ENCODE data around the gene ATF4.
A peak's percentile ranks its signal among the peaks of the same experiment; 100 is the strongest.
"Not testable (repeated sequence)": the region's sequence is repeated elsewhere in the genome, so short reads cannot be mapped to it uniquely, and the experiment has no call there.

The ATF4 gene

DNA sequence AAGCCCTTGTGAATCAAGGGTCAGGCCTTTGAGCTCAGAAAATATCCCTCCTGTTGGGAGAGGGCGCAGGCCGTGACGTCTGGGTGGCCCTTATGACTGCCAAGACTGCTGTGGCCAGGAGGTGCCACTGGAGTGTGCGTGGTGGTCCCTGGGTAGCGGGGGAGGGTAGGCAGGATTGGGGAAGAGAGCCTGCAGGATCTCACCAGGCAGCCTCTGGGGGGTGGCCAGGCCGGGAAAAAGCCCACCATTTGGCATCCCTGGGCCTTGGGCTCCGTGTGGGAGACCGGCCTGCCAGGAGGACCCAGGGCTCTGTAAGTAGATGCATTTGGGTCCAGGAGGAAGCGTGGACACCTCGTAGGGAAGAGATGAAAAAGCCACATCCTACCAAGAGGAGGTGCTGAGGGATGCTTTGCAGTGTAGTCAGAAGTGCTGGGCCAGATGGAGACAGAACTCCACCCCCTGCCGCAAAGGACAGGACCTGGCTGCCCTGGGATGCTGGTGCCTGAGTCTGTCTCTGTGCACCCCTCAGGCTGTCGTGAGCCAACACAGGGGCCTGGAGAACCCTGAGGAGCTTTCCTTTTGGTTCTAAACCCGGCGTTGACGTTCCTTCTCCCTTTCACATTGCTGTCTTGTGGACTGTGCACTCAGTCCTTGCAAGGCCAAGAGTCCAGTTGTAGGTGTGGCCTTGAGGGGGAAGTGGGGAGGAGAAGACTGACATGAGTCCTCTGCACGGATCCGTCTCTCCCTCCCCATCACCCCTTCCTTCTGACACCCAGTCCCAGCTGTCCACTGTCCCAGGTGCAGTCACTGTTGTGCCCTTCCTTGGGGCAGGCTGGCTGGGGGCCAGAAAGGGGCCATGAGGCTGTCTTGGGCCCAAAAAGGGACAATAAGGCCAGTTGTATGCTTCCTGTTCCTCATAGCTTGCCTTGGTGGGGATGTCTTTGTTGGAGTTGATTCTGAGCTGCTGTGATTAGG lies 31.0 kb upstream of the ATF4 start:
- DNase-seq, result peak; percentile 26

DNA sequence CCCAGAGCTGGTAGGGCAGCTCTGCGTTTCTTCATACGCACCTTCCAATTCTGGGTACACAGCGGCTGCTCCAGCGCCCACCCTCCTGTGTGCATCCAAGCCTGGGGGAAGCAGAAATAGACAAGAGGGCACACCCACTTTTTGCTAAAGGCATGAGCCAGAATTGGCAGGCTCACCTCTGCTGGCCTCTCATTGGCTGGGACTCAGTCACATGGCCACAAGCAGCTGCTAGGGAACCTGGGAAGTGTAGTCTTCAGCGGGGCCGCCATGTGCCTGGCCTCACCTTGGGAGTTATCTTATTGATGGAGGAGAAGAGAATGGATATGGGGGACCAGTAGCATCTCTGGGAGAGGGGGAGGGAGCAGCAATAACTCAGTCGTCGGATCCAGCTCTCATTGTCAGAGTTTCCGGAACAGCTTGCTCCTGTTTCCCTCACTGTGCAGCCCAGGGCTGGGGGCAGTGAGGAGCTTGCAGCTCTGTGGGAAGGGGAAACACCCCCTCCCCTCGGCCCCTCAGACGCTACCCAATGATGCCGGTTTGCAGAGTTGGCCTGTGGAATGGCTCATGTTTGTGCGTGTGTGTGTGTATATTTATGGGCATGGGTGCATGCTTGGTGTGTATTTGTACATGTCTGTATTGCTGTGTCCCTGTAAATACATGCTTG lies 30.1 kb upstream of the ATF4 start:
- DNase-seq, result peak; percentile 88

DNA sequence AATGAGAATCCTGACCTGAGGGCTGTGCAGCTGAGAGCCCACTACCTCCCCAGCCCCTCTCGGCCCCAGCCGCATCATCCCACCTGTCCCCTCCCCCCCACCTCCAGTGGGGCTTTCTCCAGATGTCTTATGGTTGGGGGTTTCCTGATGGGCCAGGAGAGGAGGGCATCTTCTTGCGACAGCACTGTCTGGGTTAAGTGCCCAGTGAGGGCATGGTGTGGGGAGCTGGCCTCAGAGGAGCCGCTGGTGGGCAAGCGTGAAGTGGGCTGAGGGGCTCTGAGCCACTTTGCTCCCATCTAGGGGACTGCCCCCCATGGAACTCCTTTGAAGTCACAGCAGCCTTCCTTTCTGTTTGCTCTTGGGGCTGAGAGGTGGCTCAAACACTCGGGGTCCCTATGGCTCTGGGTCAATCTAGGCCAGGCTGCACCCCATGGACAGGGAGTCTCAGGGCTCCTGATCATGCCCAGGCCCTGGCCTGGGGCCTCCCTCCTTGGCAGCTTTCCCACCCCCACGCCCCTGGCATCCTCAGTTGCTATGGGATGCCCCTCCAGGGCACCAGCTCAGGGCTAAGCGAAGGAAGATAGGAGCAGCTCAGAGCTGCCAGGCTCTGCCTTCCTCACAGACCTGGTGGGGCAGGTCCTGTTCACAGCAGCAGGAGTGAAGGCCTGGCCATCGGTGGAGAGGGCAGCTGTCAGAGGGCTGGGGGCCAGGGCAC lies 29.2 kb upstream of the ATF4 start:
- no peak for DNase-seq

DNA sequence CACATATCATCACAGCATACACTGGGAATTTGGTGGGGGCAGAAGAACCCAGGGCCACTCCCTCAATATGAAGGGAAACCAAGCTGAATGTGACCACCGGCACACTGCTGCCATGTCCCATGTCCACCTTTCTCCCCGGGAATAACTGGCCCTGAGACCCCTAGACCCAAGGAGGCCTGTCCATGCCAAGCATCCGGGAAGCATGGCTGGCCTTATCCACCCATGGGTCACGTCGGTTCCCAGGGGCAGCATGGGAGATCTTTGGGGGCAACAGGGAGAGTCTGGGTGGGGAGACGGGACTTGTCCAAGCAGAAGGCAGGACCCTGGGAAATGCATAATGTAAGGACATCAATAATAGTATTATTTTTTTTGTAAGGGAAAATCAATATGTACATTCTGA lies 28.7 kb upstream of the ATF4 start:
- DNase-seq, result no peak

DNA sequence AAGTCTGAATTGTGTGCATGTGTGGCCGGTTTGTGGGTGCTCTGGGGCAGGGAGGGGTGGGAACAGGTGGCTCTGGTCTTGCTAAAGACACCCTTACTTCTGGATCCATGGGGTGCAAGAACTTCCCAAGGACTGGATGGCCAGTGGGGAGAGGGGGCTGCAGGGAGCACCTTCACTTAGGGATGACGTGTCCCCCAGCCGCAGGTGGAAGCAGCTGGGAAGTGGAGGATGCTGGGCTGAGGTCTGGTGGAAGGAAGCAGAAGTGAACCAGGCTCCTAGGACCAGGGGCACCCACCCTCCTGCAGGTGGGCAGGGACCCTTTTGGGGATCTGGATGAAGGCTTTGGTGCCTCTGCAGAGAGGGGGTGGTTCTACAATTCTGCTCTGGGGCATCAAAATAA lies 28.2 kb upstream of the ATF4 start:
- no peak for DNase-seq

DNA sequence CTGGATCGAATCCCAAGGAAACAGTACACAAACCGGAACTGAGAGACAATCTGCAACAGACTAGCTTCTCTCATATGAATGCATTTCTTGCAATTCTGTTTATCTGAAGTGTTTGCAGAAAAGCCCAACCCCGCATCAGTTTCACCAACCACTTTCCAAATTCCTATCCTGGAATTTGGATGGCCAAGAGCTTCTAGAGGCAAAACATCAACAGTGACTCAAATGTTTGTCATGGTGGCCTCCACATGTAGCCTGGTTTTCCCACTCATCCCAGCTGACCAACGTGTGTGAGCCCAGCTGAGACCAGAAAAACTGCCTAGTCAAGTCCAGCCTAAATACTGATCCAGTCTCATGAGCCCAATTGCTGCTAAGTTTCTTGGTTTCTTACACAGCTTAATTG lies 26.6 kb upstream of the ATF4 start:
- no peak for DNase-seq

DNA sequence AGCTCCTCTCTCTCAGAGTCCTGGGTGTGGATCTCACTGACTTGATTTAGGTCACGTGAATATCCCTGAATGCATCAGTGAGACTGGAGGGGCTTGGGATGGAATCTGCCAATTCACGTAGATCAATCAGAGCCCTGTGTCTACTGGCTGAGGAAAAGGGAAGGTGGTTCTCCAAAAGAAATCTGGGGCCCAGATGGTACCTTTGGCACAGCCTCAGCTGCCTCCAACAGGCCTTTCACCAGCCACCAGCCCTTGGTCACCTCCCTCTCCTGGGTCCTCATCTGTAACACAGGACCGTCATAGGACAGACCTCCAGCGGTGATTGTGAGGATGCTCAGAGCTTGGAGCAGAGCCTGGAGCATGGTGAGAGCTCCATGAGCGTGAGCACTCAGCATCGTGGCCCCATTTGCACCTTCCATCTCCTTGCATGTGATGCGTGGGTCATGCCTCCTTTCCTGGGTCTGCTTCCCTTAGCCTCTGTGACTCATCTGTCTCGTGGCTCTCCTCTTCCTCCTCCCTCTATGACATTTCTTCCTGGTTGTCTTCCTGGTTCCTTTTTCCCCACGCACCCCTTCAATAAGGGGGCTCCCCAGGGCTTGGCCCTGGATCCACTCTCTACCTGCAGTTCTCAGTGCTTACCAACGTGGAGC lies 25.8 kb upstream of the ATF4 start:
- DNase-seq, result no peak

DNA sequence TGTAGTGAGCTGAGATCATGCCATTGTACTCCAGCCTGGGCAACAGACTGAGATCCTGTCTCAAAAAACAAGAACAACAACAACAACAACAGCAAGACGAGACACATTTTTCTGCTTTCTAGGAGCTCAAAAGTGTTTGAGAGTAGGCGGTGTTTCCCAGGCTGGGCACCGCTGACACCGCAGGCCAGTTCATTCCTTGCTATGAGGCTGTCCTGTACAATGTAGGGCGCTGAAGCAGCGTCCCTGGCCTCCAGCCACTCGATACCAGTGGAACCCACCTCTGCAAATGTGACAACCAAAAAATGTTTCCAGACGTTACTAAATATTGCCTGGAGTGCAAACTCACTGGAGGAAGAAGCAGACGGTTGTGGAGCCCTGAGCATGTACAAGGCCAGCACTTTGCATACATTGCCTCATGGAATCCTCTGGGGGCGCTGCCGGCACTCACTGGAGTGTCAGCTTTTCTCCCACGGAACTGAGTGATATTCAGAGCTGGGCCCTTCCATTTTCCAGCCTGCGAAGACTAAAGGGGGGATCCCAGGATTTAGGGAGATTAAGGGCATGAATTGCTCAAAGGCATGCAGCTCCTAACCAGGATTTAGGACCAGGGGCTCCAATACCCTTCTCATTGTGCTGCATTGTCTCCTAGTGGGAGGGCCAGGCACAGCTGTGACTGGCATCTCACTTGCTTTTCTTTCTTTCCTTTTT lies 24.1 kb upstream of the ATF4 start:
- DNase-seq, result peak; percentile 78

DNA sequence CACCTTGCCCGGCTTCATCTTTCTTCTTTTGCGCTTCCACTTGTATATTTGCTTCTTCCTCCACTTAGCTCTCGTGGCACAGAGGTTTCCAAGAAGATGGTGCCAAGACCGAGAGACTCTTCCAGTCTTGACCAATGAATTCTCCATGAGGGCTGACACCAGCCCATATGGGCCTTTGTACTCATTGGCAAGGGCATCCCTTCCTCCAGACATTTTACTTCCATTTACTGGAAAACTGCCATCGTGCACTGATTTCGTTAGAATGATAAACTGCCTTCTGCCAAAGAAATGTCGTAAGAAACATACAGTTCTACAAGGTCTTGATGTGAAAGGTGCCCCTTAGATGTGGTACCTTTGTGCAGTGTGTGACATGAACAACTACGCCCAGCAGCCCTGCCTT lies 22.9 kb upstream of the ATF4 start:
- no peak for DNase-seq

DNA sequence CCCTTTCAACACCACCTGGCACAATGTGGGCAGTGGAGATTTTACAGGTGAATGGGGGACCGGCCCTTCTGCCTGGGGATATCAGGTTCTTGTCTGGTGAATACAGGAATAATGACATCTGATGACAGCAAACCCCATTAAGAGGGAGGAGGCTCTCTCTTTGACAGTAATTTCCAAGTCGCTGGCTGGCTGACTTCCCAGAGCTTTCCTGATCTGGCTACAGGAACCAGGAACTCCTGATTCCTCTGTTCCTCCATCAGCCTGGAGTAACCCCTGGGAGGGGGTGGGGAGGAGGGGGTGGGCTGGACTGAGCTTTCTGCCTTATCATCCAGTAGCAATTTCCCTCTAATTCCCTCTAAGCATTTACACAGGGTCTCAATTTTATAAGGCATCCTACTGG lies 22.0 kb upstream of the ATF4 start:
- DNase-seq, result no peak

DNA sequence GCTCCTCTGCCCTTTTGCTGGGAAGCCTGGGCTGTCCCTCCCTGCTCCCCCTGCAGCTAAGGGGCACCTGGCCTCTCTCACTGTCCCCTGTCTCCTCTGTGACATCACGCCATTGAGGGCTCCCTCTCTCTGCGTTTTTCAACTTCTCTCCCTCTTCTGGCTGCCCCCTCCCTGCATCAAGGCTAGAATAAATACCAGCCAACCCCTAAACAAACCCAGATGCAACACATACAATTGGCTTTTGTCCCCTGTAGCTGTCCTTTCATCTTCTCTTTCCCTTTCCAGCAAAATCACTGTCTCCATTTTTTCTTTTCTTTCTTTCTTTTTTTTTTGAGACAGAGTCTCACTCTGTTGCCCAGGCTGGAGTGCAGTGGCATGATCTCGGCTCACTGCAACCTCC lies 21.6 kb upstream of the ATF4 start:
- DNase-seq, result no peak

DNA sequence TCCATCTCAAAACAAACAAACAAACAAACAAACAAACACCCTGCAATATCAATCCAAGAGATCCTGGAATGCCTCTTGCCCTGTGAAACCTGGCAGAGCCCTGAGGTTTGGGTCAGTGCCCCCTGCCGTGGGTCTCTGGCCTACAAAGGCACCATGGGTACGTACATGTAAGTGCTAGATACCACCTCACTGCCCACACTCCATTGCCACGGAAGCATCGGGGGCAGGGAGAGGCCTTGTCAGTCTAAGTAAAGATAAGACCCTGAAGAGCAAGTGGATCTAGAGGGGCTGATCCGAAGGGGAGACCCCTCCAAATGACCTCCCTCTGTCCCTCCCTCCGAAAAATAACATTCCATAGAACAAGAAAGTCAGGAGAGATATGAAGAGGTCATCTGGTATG lies 20.3 kb upstream of the ATF4 start:
- no peak for DNase-seq

DNA sequence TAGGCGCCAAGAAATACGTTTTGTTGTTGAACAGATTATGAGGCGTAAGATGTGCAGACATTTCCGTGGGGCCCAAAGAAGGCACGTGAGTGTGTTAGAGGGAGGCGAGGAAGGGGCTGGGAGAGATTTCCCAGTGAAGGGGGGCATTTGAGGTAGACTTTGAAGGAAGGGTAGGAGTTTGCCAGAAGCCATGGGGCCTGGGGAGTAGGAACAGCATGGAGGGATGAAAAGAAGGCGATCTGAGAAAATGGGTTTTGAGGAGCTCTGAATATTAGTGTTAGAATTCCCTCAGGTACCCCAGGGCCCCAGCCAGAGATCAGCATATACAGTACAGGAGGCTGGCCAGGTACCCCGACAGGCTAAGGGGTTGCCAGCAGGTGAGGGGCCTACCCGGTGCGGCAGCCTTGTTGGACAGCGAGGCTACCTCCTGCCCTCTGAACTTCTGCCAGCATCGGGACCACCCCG lies 18.7 kb upstream of the ATF4 start:
- DNase-seq, result no peak

DNA sequence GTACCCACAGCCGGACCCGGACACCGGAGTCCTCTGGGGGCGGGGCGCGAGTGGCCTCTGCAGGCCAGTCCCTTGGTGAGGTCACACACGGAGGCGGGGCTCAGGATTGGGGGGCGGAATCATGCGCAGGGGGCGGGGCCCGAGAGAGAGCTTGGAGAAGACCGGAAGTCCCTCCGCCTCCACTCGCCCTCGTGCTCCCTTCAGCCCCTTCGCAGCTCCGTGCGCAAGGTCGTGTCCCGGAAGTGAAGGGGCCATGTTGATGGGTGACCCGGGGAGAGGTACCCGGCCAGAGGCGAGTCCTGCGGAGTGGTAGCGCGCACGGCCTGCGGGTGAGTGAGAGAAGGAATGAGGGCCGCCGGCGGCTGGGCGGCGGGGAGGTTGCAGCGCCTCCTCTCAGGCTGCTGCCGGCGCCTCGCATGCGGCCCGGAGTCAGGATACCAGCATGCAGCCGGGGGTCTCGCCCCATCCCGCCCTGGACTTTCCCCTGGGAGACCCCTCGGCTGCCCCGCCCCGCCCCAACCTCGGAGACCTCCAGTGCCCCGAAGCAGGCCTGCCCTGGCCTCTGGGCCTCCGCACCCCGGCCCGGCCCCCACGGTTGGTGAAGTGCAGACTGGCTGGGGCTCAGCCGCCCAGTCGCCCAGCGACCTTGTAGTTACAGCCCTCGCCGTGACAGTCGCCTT lies 18.1 kb upstream of the ATF4 start, which contains the start of gene MIEF1:
Gene MIEF1 (plus strand): TSS at position 182 of the 680 bp plus-strand sequence. CDS start 9,005 bp downstream, outside the sequence.
- peak; percentile 98 for DNase-seq

DNA sequence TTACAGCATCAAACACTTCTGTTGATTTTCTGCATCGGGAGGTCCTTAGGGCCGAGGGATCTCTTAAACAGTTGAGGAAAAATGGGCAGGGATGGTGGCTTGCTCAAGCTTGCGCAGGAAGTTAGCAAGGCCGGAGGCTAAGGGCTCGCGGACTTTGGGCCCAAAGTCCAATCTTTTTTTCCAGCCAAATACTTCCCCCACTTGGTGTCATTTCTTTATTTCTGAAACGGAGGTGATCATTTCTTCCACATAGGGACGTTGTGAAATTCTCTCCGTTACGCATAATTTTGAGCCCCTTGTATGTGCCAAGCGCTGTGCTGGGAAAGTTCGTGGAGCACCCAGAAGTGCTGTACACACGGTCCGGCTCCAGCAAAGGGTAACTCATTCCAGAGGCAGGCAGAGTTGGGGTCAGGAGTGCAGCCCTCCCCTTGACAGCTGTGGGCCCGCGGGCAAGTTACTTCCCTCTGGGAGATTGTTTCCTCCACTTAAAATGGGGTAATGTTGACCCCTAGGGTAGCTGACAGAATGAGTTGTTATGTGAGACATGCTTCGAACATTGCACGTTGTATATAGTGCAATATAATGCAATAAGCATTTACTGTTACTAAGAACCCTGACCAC lies 17.5 kb upstream of the ATF4 start:
- no peak for DNase-seq

DNA sequence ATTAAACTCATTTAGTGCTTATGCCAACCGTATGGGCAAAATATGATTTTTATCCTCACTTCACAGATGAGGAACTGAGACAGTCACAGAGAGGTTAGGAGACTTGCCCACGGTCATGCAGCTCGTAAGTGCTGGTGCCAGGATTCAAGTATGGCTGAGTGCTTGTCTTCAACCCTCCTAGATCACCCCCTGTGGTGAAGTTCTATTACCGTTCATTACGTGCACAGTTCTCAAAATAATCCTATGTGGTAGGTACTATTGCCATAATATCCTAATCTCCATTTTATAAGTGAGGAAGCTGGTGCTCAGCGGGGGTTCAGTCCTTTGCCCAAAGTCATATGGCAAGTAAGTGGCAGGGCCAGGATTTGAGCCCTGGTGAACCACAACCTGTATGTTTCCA lies 16.7 kb upstream of the ATF4 start:
- DNase-seq, result no peak

DNA sequence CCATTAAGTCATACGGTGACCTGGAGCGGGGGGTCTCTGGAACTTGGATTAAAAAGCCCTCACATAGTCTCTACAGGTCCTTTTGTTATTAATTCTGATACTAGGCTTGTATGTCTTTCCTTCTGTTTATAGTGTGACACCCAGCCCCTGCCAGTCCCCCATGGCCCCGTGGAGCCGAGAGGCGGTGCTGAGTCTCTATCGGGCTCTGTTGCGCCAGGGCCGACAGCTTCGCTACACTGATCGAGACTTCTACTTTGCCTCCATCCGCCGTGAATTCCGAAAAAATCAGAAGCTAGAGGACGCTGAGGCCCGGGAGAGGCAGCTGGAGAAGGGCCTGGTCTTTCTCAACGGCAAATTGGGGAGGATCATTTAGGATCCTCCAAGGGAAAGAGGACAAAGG lies 16.3 kb upstream of the ATF4 start:
- DNase-seq, result no peak

DNA sequence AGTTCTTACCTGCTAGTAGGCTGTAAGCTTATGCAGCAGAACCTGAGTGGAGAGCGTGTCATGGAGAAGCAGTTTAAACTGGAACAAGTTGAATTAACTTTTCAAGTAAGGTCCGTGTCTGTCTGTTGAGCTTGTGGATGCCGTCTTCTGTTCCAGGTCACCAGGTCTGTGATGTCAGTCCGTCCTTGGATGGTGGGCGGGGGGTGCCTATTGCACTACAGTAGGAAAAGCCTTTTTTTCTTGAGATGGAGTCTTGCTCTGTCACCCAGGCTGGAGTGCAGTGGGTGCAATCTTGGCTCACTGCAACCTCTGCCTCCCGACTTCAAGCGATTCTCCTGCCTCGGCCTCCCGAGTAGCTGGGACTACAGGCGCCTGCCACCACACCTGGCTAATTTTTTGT lies 13.3 kb upstream of the ATF4 start:
- not testable (repeated sequence) for DNase-seq

DNA sequence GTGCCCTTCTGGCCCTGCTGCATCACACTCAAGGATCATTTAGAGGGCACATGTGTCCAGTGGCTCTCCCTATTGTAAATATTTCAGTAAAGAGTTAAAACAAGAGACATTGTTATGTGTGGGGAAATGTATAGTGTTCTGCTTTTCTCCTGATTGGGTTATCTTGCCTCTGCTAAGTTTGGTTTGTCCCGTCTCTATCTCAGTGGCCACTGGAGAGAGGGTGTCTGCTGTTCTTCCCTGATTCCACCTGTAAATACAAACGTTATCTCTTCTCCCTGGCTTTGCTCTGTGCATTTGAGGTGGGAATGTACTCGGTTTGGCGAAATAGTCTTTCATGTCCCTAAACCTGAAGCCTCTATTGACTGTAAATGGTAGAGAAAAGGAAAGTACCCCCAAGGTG lies 12.0 kb upstream of the ATF4 start:
- DNase-seq, result no peak

DNA sequence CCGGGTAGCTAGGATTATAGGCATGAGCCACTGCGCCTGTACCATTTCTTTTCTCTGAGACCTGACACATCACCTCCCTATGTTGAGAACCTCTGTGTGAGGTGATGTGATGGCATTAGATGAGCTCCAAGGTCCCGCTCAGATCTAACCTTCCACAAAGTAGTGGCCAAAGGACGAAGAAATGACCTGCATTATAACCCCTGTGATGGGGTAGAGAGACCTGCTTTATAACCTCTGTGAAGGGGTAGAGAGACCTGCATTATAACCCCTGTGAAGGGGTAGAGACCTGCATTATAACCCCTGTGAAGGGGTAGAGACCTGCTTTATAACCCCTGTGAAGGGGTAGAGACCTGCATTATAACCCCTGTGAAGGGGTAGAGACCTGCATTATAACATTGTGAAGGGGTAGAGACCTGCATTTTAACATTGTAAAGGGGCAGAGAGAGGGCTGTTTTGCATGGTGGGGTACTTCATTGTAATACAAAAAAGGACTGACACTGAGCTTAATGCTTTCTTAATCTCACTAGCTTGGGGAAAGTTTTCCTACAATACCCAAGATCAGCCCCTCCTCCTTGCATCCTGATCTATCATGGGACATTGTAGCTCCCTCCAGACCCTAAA lies 9.7 kb upstream of the ATF4 start:
- DNase-seq, result no peak

DNA sequence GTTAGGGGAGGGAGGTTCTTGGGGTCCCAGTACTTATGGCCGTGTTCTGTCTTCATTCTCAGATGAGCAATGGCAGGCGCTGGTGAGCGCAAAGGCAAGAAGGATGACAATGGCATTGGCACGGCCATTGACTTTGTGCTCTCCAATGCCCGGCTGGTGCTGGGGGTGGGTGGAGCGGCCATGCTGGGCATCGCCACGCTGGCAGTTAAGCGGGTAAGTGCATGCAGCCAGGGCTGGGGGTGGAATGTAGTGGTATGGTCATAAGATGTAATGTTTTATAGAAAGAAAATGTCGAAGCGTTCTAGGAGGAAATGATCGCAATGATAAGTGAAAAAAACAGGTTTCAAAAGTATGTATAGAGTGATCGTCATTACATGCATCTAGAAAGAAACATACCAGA lies 9.1 kb upstream of the ATF4 start:
- no peak for DNase-seq
